ENCODE measurements around the gene CTAG1A.

CTAG1A gene

DNA sequence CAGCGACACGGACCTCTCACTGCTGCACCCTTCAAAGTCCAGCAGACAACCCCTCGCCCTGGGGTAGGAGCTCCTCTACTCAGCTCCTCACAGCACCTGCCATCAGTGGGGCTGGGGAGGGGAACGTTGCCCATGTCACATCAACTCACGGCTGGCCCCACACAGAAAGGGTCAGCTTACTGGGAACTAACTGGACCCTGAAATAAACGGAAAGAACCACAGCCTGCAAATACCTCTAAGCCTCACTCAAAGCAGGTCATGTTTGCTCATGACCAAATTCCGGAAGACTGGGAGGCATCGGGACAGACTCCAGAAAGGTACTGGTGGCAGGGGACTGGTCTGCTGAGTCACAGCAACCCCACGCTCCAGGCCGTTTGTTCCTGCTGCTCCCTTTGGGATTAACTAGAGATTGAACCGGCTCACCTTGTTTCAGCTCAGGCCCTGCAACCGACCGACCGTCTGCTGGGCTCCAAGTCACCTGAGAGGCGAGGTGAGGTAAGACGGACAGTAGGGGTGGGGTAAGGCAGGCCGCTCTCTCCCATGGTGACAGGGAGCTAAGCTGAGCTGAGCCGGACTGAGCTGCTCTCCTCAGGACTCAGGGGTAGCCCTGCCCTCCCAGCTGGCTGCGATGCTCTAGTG is 43.9 kb upstream of the CTAG1A start:
- Histone ChIP-seq H3K9me3 (replicated peaks; ENCODE audit: insufficient read depth, low read length) (no peaks in the 10 kb centered on the region), H3F3A (ENCODE audit: insufficient read depth, low read length) (no peaks in the 10 kb centered on the region), H3K36me3 (replicated peaks; ENCODE audit: insufficient read depth, low read length) (no peaks in the 10 kb centered on the region), H3K9me2 (replicated peaks; ENCODE audit: insufficient read depth, low read length) (no peaks in the 10 kb centered on the region), H3K4me1 (ENCODE audit: low read length) (0 out of 2 replicates have a peak, but pooled peaks cover 3% of the 10 kb centered on the region), H3K27ac (ENCODE audit: low read length) (no peak overlapping the region), H3K9ac (ENCODE audit: low read length) (no peak overlapping the region), H3K79me2 (ENCODE audit: low read length) (peaks cover 3% of the 10 kb centered on the region; the same call in 1 of the 2 replicates), H4K20me1 (ENCODE audit: insufficient read depth, low read length) (no peaks in the 10 kb centered on the region), H3K4me2 (ENCODE audit: low read depth, low read length) (no peak overlapping the region), H3K4me3 (ENCODE audit: low read length) (no peak overlapping the region), H2AFZ (ENCODE audit: low read length) (no peak overlapping the region), H3K27me3 (replicated peaks; ENCODE audit: insufficient read depth, low read length) (no peaks in the 10 kb centered on the region)
- DNase-seq: no peak
- TF ChIP-seq EZH2phosphoT487 (IDR thresholded peaks at IDR 0.05; ENCODE audit: low read length) (no peak), EZH2 (optimal IDR thresholded peaks at IDR 0.05; ENCODE audit: low read depth, low read length) (no peak)
- TF ChIP-seq, protein P1, sequence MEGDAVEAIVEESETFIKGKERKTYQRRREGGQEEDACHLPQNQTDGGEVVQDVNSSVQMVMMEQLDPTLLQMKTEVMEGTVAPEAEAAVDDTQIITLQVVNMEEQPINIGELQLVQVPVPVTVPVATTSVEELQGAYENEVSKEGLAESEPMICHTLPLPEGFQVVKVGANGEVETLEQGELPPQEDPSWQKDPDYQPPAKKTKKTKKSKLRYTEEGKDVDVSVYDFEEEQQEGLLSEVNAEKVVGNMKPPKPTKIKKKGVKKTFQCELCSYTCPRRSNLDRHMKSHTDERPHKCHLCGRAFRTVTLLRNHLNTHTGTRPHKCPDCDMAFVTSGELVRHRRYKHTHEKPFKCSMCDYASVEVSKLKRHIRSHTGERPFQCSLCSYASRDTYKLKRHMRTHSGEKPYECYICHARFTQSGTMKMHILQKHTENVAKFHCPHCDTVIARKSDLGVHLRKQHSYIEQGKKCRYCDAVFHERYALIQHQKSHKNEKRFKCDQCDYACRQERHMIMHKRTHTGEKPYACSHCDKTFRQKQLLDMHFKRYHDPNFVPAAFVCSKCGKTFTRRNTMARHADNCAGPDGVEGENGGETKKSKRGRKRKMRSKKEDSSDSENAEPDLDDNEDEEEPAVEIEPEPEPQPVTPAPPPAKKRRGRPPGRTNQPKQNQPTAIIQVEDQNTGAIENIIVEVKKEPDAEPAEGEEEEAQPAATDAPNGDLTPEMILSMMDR (IDR thresholded peaks at IDR 0.05; ENCODE audit: low read length): no peak

DNA sequence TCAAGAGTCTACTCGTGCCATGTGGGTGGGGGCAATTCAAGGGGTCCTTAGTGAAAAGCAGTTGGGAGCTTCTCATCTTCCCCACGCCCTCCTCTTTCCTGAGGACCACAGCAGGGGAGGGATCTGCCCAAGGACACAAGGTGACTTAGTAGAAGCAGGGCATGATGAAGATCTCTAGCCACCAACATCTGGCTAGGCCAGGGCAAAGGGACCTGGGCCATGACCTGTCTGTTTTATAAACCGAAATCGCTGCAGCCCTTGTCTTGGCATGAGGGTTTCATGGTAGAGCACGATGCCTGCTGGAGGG is 43.4 kb upstream of the CTAG1A start:
- TF ChIP-seq, protein P1 (IDR thresholded peaks at IDR 0.05; ENCODE audit: low read length): no peak
- TF ChIP-seq EZH2 (optimal IDR thresholded peaks at IDR 0.05; ENCODE audit: low read depth, low read length) (no peak), EZH2phosphoT487 (IDR thresholded peaks at IDR 0.05; ENCODE audit: low read length) (no peak)
- no peaks in the 10 kb centered on the region for H4K20me1 ChIP-seq (ENCODE audit: insufficient read depth, low read length)
- no peaks in the 10 kb centered on the region for H3K9me2 ChIP-seq (replicated peaks; ENCODE audit: insufficient read depth, low read length)
- no peaks in the 10 kb centered on the region for H3F3A ChIP-seq (ENCODE audit: insufficient read depth, low read length)
- H2AFZ ChIP-seq (ENCODE audit: low read length): no peak overlapping the region
- no peak overlapping the region for H3K4me3 ChIP-seq (ENCODE audit: low read length)
- 0 out of 2 replicates have a peak, but pooled peaks cover 4% of the 10 kb centered on the region for H3K4me1 ChIP-seq (ENCODE audit: low read length)
- no peak overlapping the region for H3K27ac ChIP-seq (ENCODE audit: low read length)
- no peak overlapping the region for H3K4me2 ChIP-seq (ENCODE audit: low read depth, low read length)
- H3K9ac ChIP-seq (ENCODE audit: low read length): no peak overlapping the region
- peaks cover 3% of the 10 kb centered on the region; the same call in 1 of the 2 replicates for H3K79me2 ChIP-seq (ENCODE audit: low read length)
- no peak for DNase-seq
- H3K27me3 ChIP-seq (replicated peaks; ENCODE audit: insufficient read depth, low read length): no peaks in the 10 kb centered on the region
- no peaks in the 10 kb centered on the region for H3K9me3 ChIP-seq (replicated peaks; ENCODE audit: insufficient read depth, low read length)
- H3K36me3 ChIP-seq (replicated peaks; ENCODE audit: insufficient read depth, low read length): no peaks in the 10 kb centered on the region

DNA sequence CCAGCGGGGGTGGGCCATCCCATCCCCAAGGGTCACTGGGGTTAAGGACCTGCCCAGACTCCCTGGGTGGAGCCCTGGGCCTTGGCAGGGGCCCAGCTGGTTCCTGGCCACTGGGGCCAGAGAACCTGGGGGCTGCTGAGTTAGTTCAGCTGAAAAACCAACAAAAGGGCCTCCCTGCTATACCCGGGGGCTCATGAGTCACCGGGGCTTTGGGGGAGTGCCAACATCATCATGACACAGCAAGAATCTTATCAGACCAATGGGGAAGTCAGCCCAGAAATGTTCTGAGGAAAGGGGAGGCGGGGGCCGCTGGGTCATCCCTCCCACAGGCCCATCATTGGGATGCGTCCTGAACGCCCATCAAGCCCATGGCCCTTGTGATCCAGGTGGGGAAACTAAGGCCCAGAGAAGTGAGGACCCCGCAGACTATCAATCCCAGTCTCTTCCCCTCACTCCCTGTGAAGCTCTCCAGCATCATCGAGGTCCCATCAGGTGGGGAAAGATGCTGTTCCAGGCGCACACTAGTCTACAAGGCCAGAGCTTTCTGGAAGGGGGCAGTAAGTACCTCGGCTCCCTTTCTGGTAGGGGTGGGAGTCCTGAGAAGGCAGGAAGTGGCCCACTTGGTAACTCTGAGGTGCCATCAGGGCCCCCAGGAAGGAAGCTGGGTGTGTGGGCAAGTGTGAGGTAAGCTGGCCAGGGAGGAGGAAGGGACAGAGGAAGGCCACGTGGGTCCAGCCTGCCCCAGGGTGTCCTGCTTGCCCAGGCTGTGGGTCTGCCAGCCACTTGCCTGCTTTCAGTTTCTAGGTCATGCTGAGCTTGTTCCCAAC is 42.8 kb upstream of the CTAG1A start:
- no peaks in the 10 kb centered on the region for H3K9me2 ChIP-seq (replicated peaks; ENCODE audit: insufficient read depth, low read length)
- no peaks in the 10 kb centered on the region for H4K20me1 ChIP-seq (ENCODE audit: insufficient read depth, low read length)
- no peak overlapping the region for H3K4me3 ChIP-seq (ENCODE audit: low read length)
- peaks cover 3% of the 10 kb centered on the region; the same call in 1 of the 2 replicates for H3K79me2 ChIP-seq (ENCODE audit: low read length)
- H3F3A ChIP-seq (ENCODE audit: insufficient read depth, low read length): no peaks in the 10 kb centered on the region
- no peak overlapping the region for H3K9ac ChIP-seq (ENCODE audit: low read length)
- no peaks in the 10 kb centered on the region for H3K36me3 ChIP-seq (replicated peaks; ENCODE audit: insufficient read depth, low read length)
- TF ChIP-seq, protein P1 (IDR thresholded peaks at IDR 0.05; ENCODE audit: low read length): no peak
- no peak for TF ChIP-seq EZH2 (optimal IDR thresholded peaks at IDR 0.05; ENCODE audit: low read depth, low read length)
- no peak for TF ChIP-seq EZH2phosphoT487 (IDR thresholded peaks at IDR 0.05; ENCODE audit: low read length)
- no peak overlapping the region for H3K4me2 ChIP-seq (ENCODE audit: low read depth, low read length)
- DNase-seq: no peak
- H3K27me3 ChIP-seq (replicated peaks; ENCODE audit: insufficient read depth, low read length): no peaks in the 10 kb centered on the region
- H2AFZ ChIP-seq (ENCODE audit: low read length): no peak overlapping the region
- H3K27ac ChIP-seq (ENCODE audit: low read length): no peak overlapping the region
- H3K9me3 ChIP-seq (replicated peaks; ENCODE audit: insufficient read depth, low read length): no peaks in the 10 kb centered on the region
- 0 out of 2 replicates have a peak, but pooled peaks cover 4% of the 10 kb centered on the region for H3K4me1 ChIP-seq (ENCODE audit: low read length)

Data from MM.1S (cell line).